Vagina (tissue), 2 donors: ENCODE data around the gene COMTD1.
"Not testable (repeated sequence)": the region's sequence is repeated elsewhere in the genome, so short reads cannot be mapped to it uniquely, and the experiment has no call there.

Source experiments
- CTCF ChIP-seq, 3 experiments: fragments of 450-650 bp in 2 of 3; fragments of 200-600 bp in 1 of 3; sonication (generic) in 1 of 3; IDR thresholded peaks; one replicate each; pipeline ENCODE4 v1.5.1; 2017 to 2019; ENCODE audit warnings: antibody characterized with exemption in 3 of 3, mild to moderate bottlenecking in 2 of 3, moderate library complexity in 2 of 3
- POLR2A ChIP-seq, 2 donors: fragments of 450-650 bp; IDR thresholded peaks; one replicate each; pipeline ENCODE4 v1.6.1; 2017; ENCODE audit warnings: antibody characterized with exemption in 2 of 2, mild to moderate bottlenecking in 2 of 2, moderate library complexity in 2 of 2
- POLR2AphosphoS5 ChIP-seq, 2 donors: sonication (generic); formaldehyde crosslinking; IDR thresholded peaks; one replicate each; pipeline ENCODE4 v1.9.0; 2017; ENCODE audit warnings: antibody characterized with exemption in 2 of 2, mild to moderate bottlenecking in 2 of 2, low read depth in 1 of 2; ENCODE audit not compliant: insufficient read depth in 1 of 2

- not testable (repeated sequence) for TF ChIP-seq CTCF (IDR thresholded peaks at IDR 0.05); POLR2A (IDR thresholded peaks at IDR 0.05); POLR2AphosphoS5 (IDR thresholded peaks at IDR 0.05; ENCODE audit: insufficient read depth in 1 of 2, low read depth in 1 of 2)
Observed at GRCh38 chr10:75188522-75188921, 47.2 kb downstream of the COMTD1 start.
